ENCODE measurements around the gene BOC.

BOC gene

GRCh38 chr3:113254171-113254947 is 43.0 kb downstream of the BOC start:
- peak; percentile 24 for DNase-seq

DNA sequence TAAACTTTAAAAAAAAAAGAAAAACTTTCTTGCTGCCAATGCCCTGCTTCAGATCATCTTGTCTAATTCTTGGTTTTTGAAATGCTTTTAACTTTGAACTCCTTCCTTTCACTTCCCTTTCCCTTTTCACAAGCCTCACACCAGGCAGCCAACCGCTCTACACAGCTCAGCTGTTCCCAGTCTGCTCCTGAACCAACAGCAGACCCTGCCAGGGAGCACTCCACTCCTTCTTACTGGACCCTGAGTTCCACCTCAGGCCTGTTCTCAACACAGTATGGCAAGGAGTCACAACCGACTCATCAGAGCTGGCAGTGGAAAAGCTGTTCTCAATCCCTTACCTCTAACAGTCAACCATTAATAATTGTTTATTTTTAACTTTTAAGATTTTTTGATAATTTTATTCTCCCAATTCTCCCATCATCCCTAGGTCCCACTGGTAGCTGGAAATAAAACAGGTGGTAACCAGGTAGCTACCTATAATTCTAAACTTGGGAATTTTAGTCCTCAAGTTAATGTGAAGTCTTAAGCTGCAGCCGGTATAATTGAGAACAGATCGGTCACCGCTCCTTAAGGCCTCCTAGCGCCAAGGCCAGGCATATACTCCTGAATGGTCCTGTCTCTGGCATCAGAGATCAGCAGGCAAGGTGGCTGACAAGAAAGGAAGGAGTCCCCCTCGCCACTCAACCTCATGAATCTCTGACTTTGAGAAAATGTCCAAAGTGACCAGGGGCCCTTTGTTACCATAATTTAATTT is 43.9 kb downstream of the BOC start:
- no peak for DNase-seq

GRCh38 chr3:113255854-113256615 is 44.7 kb downstream of the BOC start:
- DNase-seq: no peak

DNA sequence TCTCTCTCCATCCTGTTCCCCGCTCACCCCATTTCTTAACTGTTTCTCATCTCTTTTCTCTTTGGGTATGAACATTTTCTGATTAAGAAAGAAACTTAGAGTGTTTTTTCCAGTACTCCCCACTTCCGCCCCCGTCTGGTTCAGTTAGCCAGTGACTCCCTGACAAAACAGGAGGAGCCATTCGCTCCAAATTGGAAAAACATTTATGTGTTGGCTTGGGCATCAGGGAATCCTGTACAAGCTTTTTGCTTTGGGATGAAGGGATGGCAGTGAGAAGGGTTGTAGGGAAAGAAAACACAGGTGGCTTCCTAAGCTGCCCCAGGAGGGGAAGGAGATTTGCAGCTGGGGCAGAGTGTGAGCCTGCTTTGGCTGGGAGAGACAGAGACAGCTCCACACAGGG is 47.0 kb downstream of the BOC start:
- no peak for DNase-seq

GRCh38 chr3:113259196-113259595 is 47.8 kb downstream of the BOC start:
- DNase-seq: no peak

- DNase-seq: no peak
Measured at GRCh38 chr3:113261063-113261625, 49.8 kb downstream of the BOC start.

GRCh38 chr3:113261626-113262303 is 50.4 kb downstream of the BOC start:
- DNase-seq: no peak

DNA sequence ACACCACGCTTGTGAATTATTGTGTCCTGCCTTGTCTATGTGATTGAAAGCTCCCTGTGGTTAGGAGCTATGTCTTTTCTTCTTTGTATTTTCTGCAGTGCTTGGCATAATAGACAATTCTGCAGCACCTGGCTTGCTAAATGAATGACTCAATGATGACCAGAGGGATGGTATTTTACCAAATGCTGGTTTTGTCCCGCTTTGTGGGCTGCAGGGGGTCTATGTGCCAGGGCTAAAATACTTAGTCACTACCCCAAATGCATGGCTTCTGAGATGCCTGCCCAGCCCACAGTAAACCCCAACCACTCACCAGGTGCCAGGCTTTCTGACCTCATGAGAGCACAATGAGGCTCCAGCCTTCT is 50.9 kb downstream of the BOC start:
- no peak for DNase-seq

DNA sequence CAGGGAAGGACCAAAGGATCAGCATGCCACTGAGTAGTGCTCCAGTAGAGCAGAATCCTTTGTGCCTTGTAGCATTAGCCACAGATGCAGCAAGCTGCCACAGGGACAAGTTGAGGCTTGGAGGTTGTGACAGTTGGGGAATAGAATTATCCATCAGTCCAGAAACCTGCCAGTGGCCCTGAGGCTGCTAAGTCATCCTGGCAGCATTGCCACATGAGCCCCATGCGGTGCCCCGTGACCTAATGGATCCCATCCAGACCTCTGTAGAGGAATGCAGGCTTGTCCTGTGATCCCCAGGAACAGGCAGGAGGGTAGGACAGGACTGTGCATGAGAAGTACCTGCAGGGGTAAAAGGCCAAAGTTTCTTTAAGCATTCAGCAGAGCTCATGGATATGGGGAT is 51.7 kb downstream of the BOC start:
- no peak for DNase-seq

DNA sequence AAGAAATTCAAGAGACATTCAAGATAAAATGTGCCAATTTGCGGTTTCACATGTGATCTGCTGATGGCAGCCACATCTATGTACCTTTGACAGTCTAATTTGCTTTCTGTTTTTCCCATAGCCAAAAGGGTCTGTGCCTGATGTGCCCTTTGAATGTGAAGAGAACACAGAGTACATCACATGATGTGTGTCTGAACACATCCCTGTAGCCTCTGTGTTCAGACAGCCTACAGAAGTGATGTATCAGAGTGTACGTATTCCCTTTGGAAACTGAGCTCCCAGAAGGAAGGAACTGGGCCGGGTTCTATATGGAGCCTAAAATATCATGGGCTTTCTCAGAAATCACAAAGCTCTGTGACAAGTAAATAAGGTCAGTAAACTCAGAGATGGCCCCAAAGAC is 52.4 kb downstream of the BOC start:
- DNase-seq: no peak

DNA sequence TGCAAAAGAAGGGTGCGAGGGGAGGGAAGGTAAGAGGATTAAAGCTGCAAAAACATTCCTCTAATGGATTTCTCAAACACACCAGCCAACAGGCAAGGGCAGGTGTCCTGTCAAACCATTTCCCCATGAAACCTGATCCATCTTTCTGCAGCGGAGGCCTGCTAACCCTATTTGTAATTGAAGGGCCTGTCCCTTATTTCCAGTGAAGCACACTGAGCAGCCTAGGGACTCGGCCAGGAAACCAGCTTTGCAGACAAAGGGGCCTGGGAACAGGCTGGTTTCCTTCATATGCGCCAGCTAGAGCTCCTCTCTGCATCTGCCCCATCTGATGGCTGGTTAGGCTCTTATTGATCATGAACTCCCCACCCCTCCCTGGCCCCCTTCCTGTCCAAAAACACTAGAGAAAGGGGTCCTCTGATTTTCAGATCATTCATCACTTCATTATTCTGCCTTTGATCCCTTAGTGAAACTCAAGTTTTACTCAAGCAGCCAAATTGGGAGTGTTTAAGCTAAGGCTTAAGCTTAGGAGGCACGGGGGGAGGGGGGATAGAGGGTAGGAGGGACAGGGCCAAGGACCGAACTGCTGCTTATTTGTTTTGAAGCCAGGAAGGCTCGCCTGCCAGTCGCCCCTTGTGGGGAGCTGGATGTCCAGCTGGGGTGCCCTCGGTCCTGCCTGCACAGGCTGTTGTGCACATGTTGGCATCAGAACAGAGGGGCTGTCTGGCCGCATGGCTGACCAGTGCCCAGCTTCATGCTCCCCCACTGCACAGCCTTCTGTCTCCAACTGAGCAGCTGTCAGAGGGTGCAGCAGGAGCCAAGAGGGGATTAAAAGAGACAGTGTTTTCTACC is 53.1 kb downstream of the BOC start:
- no peak for DNase-seq

GRCh38 chr3:113265231-113265630 is 53.9 kb downstream of the BOC start:
- no peak for DNase-seq

DNA sequence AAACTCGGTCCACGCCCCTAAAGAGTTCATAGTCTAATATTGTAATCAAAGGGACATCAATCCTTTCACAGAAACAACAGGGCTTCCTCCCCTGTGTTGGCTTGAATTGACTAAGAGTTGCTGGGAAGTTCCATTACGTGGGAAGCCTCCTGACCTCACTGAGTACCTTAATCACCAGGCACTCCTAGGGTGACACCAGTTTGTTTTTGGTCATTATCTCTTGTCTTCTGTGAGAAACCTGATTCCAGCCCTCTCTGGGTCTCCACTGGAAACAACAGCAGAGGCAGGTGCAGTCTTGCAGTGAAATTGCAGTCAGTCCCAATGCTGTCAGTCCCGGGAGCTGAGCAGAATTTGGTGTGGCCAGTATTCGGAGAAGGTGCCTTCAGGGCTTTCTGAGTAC is 55.4 kb downstream of the BOC start:
- DNase-seq: no peak

GRCh38 chr3:113268311-113268710 is 57.0 kb downstream of the BOC start:
- DNase-seq: no peak

GRCh38 chr3:113268942-113269341 is 57.6 kb downstream of the BOC start:
- DNase-seq: no peak

DNA sequence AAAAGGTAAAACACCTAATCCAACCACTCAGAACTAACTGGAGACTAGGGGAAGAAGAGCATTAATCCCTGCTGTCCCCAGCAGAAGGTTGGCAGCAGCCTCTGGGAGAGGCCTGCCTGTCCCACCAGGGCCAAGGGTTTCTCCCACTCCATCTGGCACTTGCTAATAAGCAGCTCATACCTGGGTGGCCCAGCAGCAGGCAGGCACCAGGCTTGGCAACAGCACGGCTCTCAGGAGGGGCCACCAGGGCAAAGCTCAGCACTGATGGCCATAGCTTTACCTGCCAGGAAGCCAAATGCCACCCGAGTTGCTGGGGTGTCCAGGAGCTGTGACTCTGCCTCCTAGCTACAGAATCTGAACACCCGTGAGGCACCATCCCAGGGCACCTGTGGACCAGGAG is 58.3 kb downstream of the BOC start:
- DNase-seq: no peak

- DNase-seq: no peak
Measured at GRCh38 chr3:113270068-113270467, 58.7 kb downstream of the BOC start.

- no peak for DNase-seq
Measured at GRCh38 chr3:113270786-113271185, 59.4 kb downstream of the BOC start.

DNA sequence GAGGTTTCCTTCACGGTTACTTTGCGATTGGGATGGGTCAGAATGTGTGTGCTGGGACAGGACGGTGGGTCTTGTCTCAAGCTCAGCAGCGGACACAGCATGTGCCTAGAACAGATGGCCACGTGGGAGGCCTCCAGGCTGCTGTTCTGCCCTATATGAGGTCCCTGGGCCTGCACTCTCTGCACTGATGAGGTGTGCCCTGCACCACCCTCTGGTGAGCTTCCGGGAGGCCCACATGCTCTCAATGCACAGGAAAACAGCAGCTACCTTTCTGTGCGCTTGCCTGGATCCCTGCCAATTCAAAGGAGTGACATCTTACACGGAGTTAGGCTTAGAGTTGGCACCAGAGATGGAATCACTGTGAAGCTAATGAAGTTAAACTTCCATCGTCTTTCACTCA is 59.8 kb downstream of the BOC start:
- DNase-seq: no peak

- no peak for DNase-seq
Measured at GRCh38 chr3:113271594-113272384, 60.4 kb downstream of the BOC start.

- DNase-seq: no peak
Measured at GRCh38 chr3:113272385-113272779, 61.0 kb downstream of the BOC start.
